D721Med (cell line): ENCODE measurements around the gene GP1BA.

ENCODE experiments used
- DNase-seq: peaks from one replicate; pipeline ENCODE4 v3.0.0; 2011; ENCODE audit warnings: low spot score; ENCODE audit not compliant: insufficient read length
- FAIRE-seq: peaks from 2 replicates; lab custom pipeline; 2011; peaks lifted over from hg19 to GRCh38; lab: Jason Lieb, UNC
- CTCF ChIP-seq: IDR thresholded peaks from 2 replicates; pipeline ENCODE4 v1.5.1; 2012; ENCODE audit warnings: mild to moderate bottlenecking, control low read depth; ENCODE audit not compliant: insufficient read depth; ENCODE audit errors: missing control alignments

GP1BA gene

GRCh38 chr17:4934173-4934979, 2.3 kb downstream of the GP1BA start:
- FAIRE-seq (no peak), DNase-seq (no peak)
- peak; percentile 11 for TF ChIP-seq CTCF

DNA sequence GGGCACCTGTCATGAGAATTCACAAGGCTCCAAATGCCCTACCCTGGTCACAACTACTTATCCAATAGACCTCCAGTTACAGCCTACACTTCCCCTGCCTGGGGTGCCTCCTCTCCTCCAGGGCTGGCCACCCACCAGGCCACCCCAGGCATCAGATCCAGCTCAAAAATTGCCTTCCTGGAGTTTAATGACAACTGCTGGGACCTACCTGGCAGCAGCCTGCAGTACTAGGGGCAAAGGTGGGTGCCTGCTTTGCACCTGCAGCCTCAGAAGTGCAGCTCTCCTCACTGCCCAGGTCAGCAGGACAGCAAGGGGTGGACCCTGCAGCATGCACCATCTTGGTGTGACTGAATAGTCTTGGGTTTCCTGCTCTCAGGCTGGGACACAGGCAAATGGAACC, 3.6 kb downstream of the GP1BA start:
- FAIRE-seq (no peak), DNase-seq (no peak)
- no peak for TF ChIP-seq CTCF

DNA sequence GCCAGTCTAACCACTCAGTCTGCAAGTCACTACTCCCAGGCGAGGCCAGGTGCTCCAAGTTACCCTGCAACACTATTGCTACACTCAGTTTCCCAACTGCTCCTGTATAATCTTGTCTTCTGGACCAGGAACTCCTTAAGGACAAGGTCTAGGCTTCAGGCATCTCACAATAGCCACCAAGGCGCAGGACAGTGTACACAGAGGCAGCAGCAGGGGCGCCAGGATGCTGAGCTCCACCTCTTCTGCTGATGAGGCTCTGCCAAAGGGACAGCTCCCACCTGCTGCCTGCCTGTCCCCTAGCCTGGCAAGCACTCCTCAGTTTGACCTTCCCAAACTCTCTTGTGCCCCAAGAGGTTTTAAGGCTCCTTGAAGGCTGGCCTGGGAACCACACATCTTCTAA, 4.4 kb downstream of the GP1BA start:
- no peak for FAIRE-seq
- TF ChIP-seq CTCF, result no peak

DNA sequence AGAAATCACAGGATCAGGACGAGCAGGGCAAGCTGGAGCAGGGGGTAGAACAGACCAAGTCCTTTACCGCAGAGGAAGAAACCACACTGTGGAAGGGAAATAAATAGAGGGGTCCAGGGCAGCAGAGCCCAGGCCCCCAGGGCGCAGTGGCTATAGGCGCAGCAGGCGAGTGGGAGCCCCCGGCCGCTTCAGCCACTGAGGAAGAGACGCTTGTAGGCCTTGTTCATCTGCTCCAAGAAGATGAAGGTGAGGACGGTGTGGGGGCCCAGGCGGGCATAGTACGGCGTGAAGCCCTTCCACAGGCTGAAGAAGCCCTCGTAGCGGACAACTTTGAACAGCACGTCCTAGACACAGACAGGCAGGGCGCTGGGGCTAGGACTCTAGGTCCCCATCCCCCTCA, 5.5 kb downstream of the GP1BA start:
- FAIRE-seq (no peak), DNase-seq (no peak)
- TF ChIP-seq CTCF, result no peak

More for the DNA sequence above, 4.4 kb downstream of the GP1BA start:
- no peak for DNase-seq

- TF ChIP-seq CTCF, result no peak
- no peak for FAIRE-seq
- no peak for DNase-seq
Observed at GRCh38 chr17:4938069-4938491, 6.0 kb downstream of the GP1BA start.

- no peak for FAIRE-seq
- DNase-seq, result no peak
- no peak for TF ChIP-seq CTCF
Observed at GRCh38 chr17:4938688-4939545, 6.8 kb downstream of the GP1BA start.

- TF ChIP-seq CTCF, result no peak
- DNase-seq (no peak), FAIRE-seq (no peak)
Observed at GRCh38 chr17:4939546-4939795, 7.4 kb downstream of the GP1BA start.
